Aortic smooth muscle cell (primary cell): ENCODE measurements around the gene FCRL4. TPM values are rescaled to one million over a fixed set of nuclear protein-coding genes. Genes with fewer than 3 reads are reported as not detected.

Experiments
- total RNA-seq: library from RNA; depleted of rRNA; stranded (reverse); fragments of >200 nt; gene quantifications from 2 replicates; pipeline ENCODE4 v1.2.3, GENCODE V29; 2014

The FCRL4 gene
- total RNA-seq: not detected in 2 replicates

DNA sequence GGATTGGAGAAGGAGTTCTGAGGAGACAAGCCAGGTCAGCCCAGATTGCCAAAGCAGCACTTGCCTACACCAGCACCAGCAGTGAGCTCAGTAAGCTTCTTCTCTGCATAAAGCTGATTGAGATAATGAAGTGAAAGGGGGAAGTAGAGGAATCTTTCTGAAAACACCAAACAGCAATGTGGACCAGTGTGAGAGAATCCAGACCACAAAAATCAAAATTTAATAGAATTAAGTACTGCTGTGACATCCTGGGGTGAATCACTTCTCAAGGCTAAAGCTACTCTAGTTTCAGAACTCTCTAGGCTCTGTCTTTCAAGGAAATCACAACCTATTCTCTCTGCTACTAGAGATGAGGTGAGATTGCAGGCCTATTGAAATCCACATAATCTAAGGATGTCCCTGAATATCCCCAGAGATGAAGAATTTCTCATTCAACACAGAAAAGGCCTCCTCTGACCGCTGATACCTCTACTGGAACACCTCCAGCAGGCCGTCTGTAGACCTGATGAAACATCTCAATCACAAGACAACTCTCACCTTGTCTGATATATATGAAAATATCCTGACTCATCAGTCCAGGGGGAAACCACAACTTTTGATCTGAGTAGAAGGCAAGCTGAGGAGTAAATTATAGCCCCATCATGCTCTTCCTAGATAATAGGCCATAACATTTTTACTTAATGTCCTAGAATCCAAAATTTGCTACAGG, at the start of gene FCRL4:
Gene FCRL4 (minus strand): TSS at position 127 of the 709 bp plus-strand sequence. CDS start 141 bp downstream, outside the sequence.

DNA sequence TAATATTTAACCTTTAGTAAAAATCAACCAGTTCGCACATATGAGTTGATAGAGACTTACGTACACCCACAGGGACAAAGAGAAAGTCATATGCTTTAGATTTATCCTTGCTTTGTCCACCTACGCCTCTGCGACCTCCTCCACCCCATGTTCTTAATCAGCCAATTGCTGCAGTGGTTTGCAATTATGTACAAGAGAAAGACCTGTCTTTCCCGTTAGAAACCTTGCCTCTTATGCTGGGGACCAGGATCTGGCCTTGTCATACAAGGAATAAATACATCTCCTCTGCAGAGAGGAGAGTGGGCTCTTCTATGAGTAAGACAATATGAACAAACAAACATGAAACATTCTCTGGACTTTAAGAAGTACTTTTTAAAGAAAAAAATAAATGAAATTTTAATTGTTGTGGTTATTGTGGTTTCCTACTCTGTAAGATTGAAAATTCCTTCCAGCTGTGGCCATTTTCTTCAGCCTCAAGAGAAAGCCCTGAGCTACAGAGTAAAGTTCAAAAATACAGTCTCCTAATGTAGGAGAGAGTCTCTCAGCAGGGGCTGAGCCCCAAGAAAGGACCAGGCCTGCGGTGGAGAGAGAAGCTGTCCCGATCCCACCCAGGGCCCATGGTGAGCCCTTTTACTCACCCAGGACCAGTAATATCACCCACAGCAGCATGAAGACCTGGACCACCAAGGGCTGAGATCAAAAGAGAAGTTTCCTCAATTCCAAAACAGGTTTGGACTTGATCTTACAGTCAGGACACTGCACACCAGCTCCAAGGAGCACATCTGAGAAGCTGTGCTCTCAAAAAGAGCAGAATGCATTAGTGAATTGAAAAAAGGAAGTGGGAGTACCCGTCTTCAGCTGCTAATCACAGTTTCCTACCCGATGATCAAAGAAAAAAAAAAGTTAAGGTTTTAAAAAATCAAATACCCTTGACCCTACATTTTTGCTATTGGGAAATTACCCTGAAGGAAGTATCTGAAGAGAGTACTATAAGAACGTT, 45.9 kb downstream of the FCRL4 start, which contains the start of gene FCRL5:
Gene FCRL5 (minus strand): TSS at position 822 of the 1,000 bp plus-strand sequence. CDS start 153 bp downstream, at position 669.

Other genes with a start within 250 kb of the FCRL4 start
- gene FCRL5, start 45.6 kb downstream of the FCRL4 start, total RNA-seq: not detected in 2 replicates
- not detected in 2 replicates for gene FCRL3, start 102.7 kb upstream of the FCRL4 start, total RNA-seq
- not detected in 2 replicates for gene FCRL2, start 179.0 kb upstream of the FCRL4 start, total RNA-seq
- gene FCRL1, start 222.0 kb upstream of the FCRL4 start, total RNA-seq: not detected in 2 replicates
- not detected in 2 replicates for gene CD5L, start 243.7 kb upstream of the FCRL4 start, total RNA-seq